K562 (cell line): ENCODE data around the gene DGCR8. TPM values are rescaled to one million over a fixed set of nuclear protein-coding genes. Genes with fewer than 3 reads are reported as not detected.

ENCODE experiments used
- AFF1 ChIP-seq, 2 experiments: fragments of 450-650 bp; IDR thresholded peaks; 2 replicates each; pipeline ENCODE4 v1.6.1; 2018; ENCODE audit warnings: mild to moderate bottlenecking in 2 of 2, low read depth in 1 of 2; ENCODE audit not compliant: partially characterized antibody in 2 of 2
- DMBX1 ChIP-seq: fragments of 250-450 bp; sonication (Bioruptor Pico); IDR thresholded peaks from 2 replicates; pipeline ENCODE4 v1.8.0; 2022; ENCODE audit warnings: inconsistent platforms, mild to moderate bottlenecking, moderate library complexity, borderline replicate concordance
- E2F5 ChIP-seq: sonication (generic); formaldehyde crosslinking; IDR thresholded peaks from 2 replicates; pipeline ENCODE4 v1.8.0; 2022; ENCODE audit warnings: mild to moderate bottlenecking, missing genetic modification reagents
- FOXM1 ChIP-seq, 2 experiments: fragments of 450-650 bp in 1 of 2; sonication (generic) in 1 of 2; formaldehyde crosslinking in 1 of 2; IDR thresholded peaks; 2 replicates each; pipeline versions ENCODE4 v1.6.1 to v1.9.0; 2017 to 2022; ENCODE audit warnings: low read depth in 2 of 2, mild to moderate bottlenecking in 2 of 2, missing genetic modification reagents in 1 of 2, moderate library complexity in 1 of 2
- HMGXB4 ChIP-seq: sonication (generic); formaldehyde crosslinking; IDR thresholded peaks from 2 replicates; pipeline ENCODE4 v1.8.1; 2023; ENCODE audit warnings: mild to moderate bottlenecking, missing genetic modification reagents
- KDM4B ChIP-seq, 2 experiments: fragments of 450-650 bp in 1 of 2; sonication (generic) in 1 of 2; IDR thresholded peaks; 2 replicates each; pipeline ENCODE4 v1.6.1; 2016 to 2017; ENCODE audit warnings: borderline replicate concordance in 2 of 2, antibody characterized with exemption in 1 of 2, low read depth in 1 of 2, mild to moderate bottlenecking in 1 of 2
- MXI1 ChIP-seq: IDR thresholded peaks from 2 replicates; pipeline ENCODE4 v1.6.1; 2011; ENCODE audit warnings: low read depth, mild to moderate bottlenecking, improper control_type of control experiment, low read length
- NEUROD1 ChIP-seq: fragments of 150-350 bp; IDR thresholded peaks from 2 replicates; pipeline ENCODE4 v1.6.1; 2014; ENCODE audit warnings: borderline replicate concordance, low read length, low read depth; ENCODE audit not compliant: partially characterized antibody
- NONO ChIP-seq, 2 experiments: fragments of 200-400 bp in 1 of 2; fragments of 450-650 bp in 1 of 2; formaldehyde crosslinking in 1 of 2; IDR thresholded peaks; 2 replicates each; pipeline ENCODE4 v1.6.1; 2017; ENCODE audit warnings: low read depth in 2 of 2, mild to moderate bottlenecking in 2 of 2, moderate library complexity in 2 of 2, low read length in 1 of 2
- PBX2 ChIP-seq, 2 experiments: IDR thresholded peaks in 1 of 2; conservative IDR thresholded peaks in 1 of 2; 2 replicates each; pipeline ENCODE4 v1.6.1; 2016; ENCODE audit warnings: low read depth in 2 of 2, mild to moderate bottlenecking in 1 of 2, missing compliant biosample characterization in 1 of 2, missing genetic modification characterization in 1 of 2, moderate library complexity in 1 of 2
- PRPF4 ChIP-seq: fragments of 200-400 bp; formaldehyde crosslinking; IDR thresholded peaks from one replicate; pipeline ENCODE4 v1.6.1; 2017; ENCODE audit warnings: low read length, low read depth, mild to moderate bottlenecking; ENCODE audit not compliant: insufficient read depth, poor library complexity, severe bottlenecking
- ZNF175 ChIP-seq: fragments of 200-800 bp; sonication (Bioruptor generic); IDR thresholded peaks from 2 replicates; pipeline ENCODE4 v1.6.1; 2016; ENCODE audit warnings: low read depth, mild to moderate bottlenecking, missing genetic modification characterization, missing compliant biosample characterization
- ZNF785 ChIP-seq: fragments of 250-450 bp; sonication (Bioruptor Pico); IDR thresholded peaks from 2 replicates; pipeline ENCODE4 v1.4.0; 2020; ENCODE audit warnings: mild to moderate bottlenecking
- polyA plus RNA-seq, 8 experiments: library from polyadenylated mRNA; depleted of rRNA in 4 of 8; stranded (reverse) in 5 of 8; unstranded in 3 of 8; fragments of >200 nt; fragmentation: Nextera tagmentation in 2 of 8; fragmentation: Illumina TruSeq in 1 of 8; extraction: Ambion mirVana in 2 of 8; extraction: Trizol in 1 of 8; gene quantifications; 2 replicates each; pipeline versions ENCODE4 v1.2.1 to v1.2.3, GENCODE V29; 2011 to 2014; ENCODE audit warnings: inconsistent platforms in 1 of 8, missing spikeins in 1 of 8
- total RNA-seq, 7 experiments: library from RNA; depleted of rRNA in 6 of 7; stranded (reverse); fragments of >200 nt in 6 of 7; fragmentation: Illumina TruSeq in 2 of 7; extraction: Trizol in 2 of 7; gene quantifications; 2 replicates each; pipeline versions ENCODE4 v1.2.1 to v1.2.3, GENCODE V29; 2011 to 2021; ENCODE audit warnings: low replicate concordance in 1 of 7

DGCR8 gene
- total and polyA plus RNA-seq, 9 of the 15 experiments (the other 6 are each of a cell fraction or from before 2014, with no cell fraction given): 5.9 to 144 (median 80.1) TPM

GRCh38 chr22:20079745-20080444 is at the start of gene DGCR8 (continued):
- TF ChIP-seq AFF1 (IDR thresholded peaks at IDR 0.05; ENCODE audit: low read depth in 1 of 2, partially characterized antibody in 2 of 2): no peak
- TF ChIP-seq NEUROD1: peak; percentile 95
- TF ChIP-seq E2F5 (CRISPR knock-in tag): no peak
- TF ChIP-seq ZNF175 (CRISPR knock-in tag): no peak
- TF ChIP-seq PBX2 (CRISPR knock-in tag; IDR thresholded peaks at IDR 0.05; ENCODE audit: low read depth): no peak
- no peak for TF ChIP-seq PBX2 (tag; conservative IDR thresholded peaks at IDR 0.05; ENCODE audit: low read depth)
- no peak; the same call in 1 of the 2 replicates for TF ChIP-seq HMGXB4 (CRISPR knock-in tag)
- TF ChIP-seq MXI1: peak; percentile 71; the same call in 1 of the 2 replicates
- TF ChIP-seq DMBX1 (CRISPR knock-in tag): peak; percentile 91
- TF ChIP-seq ZNF785 (CRISPR knock-in tag): no peak
- TF ChIP-seq NONO (IDR thresholded peaks at IDR 0.05; ENCODE audit: low read depth in 2 of 2, low read length in 1 of 2): no peak
- no peak for TF ChIP-seq FOXM1 (IDR thresholded peaks at IDR 0.05; ENCODE audit: low read depth)
- TF ChIP-seq FOXM1 (CRISPR knock-in tag; IDR thresholded peaks at IDR 0.05; ENCODE audit: low read depth): no peak
- TF ChIP-seq PRPF4: no peak
- TF ChIP-seq KDM4B (IDR thresholded peaks at IDR 0.05; ENCODE audit: borderline replicate concordance in 2 of 2, low read depth in 1 of 2): no peak
